ENCODE results near the gene C3orf18. TPM values are rescaled to one million over a fixed set of nuclear protein-coding genes. Genes with fewer than 3 reads are reported as not detected.

The C3orf18 gene
- total RNA-seq = 10 to 100 TPM; 37.9 to 41.3 TPM

GRCh38 chr3:50567386-50568167, at the start of gene C3orf18:
C3orf18 (minus strand) TSS chr3:50567747; CDS start chr3:50565699, 2,048 bp downstream.
- TF ChIP-seq, protein P1, sequence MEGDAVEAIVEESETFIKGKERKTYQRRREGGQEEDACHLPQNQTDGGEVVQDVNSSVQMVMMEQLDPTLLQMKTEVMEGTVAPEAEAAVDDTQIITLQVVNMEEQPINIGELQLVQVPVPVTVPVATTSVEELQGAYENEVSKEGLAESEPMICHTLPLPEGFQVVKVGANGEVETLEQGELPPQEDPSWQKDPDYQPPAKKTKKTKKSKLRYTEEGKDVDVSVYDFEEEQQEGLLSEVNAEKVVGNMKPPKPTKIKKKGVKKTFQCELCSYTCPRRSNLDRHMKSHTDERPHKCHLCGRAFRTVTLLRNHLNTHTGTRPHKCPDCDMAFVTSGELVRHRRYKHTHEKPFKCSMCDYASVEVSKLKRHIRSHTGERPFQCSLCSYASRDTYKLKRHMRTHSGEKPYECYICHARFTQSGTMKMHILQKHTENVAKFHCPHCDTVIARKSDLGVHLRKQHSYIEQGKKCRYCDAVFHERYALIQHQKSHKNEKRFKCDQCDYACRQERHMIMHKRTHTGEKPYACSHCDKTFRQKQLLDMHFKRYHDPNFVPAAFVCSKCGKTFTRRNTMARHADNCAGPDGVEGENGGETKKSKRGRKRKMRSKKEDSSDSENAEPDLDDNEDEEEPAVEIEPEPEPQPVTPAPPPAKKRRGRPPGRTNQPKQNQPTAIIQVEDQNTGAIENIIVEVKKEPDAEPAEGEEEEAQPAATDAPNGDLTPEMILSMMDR (IDR thresholded peaks at IDR 0.05) = no peak
- ChIA-PET POLR2A (interaction anchor here (0.7 to 18.9 kb wide), 10 partner anchors 8 to 268 kb away, joined by 3 to 2276 read pairs (median 8); partner anchors contain the start of genes CISH, HYAL3, MAPKAPK3 and NAA80), CTCF (interaction anchor here (1.2 to 14.6 kb wide), 6 partner anchors 22 to 220 kb away, joined by 3 to 769 read pairs (median 19); partner anchors contain the start of genes CISH and MAPKAPK3)
- ATAC-seq (peak; percentile 73), DNase-seq (peak; percentile 98)
- Mint-ChIP-seq H3K4me1 (ENCODE audit: low read depth) (peaks cover 45% of the 10 kb centered on the region), H3K4me3 (peak within 1 kb of the TSS; percentile 91), H3K36me3 (ENCODE audit: low read depth) (peaks cover 48% of the 10 kb centered on the region), H3K27ac (peak within 1 kb of the TSS; percentile 98), H3K9me3 (no peaks in the 10 kb centered on the region), H3K27me3 (no peaks in the 10 kb centered on the region)
- intact Hi-C loops (cut with micrococcal nuclease) = no loop called here

DNA sequence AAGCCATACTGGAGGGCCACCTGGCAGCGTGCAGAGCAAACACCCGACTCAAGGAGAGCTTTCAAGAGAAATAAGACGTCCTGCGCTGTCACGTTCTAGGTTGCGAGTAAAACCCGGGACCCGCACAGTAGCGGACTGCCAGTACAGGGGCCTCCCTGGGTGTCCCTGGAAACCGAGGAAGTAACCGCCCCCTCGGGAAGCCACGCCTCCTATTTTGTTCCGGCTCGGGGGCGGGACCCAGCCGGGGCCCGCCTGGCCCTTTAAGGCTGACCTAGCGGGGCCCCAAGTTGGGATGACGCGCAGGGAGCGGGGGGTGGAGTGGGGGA, 49.2 kb upstream of the C3orf18 start:
- Mint-ChIP-seq H3K27me3 (no peaks in the 10 kb centered on the region), H3K4me1 (ENCODE audit: low read depth) (peaks cover 44% of the 10 kb centered on the region), H3K9me3 (no peaks in the 10 kb centered on the region), H3K4me3 (peak overlapping the region; percentile 94), H3K27ac (peak overlapping the region; percentile 94), H3K36me3 (ENCODE audit: low read depth) (peaks cover 83% of the 10 kb centered on the region)
- ChIA-PET POLR2A (interaction anchor here (1.2 to 25.6 kb wide), 10 partner anchors 10 to 768 kb away, joined by 3 to 2276 read pairs (median 14); partner anchors contain the start of genes C3orf18, DOCK3, HEMK1 and MANF), CTCF (interaction anchor here (0.8 to 25.1 kb wide), 29 partner anchors 9 to 794 kb away, joined by 3 to 769 read pairs (median 6); partner anchors contain the start of genes C3orf18, DOCK3 and HEMK1)
- intact Hi-C loops (cut with micrococcal nuclease) = loop anchor here (5.0 kb wide), 2 partner anchors 36 to 771 kb away; partner anchors contain the start of gene MANF
- DNase-seq (peak; percentile 98), ATAC-seq (peak; percentile 63)
- TF ChIP-seq, protein P1 (IDR thresholded peaks at IDR 0.05) = no peak

GRCh38 chr3:50616003-50616769, 48.6 kb upstream of the C3orf18 start:
- H3K36me3 Mint-ChIP-seq (ENCODE audit: low read depth) = peaks cover 87% of the 10 kb centered on the region
- POLR2A ChIA-PET = interaction anchor here (0.7 to 25.6 kb wide), 11 partner anchors 11 to 769 kb away, joined by 3 to 2276 read pairs (median 10); partner anchors contain the start of genes C3orf18, DOCK3, HEMK1 and MANF
- peaks cover 42% of the 10 kb centered on the region for H3K4me1 Mint-ChIP-seq (ENCODE audit: low read depth)
- H3K4me3 Mint-ChIP-seq = peak overlapping the region; percentile 94
- H3K27me3 Mint-ChIP-seq = no peaks in the 10 kb centered on the region
- CTCF ChIA-PET = interaction anchor here (0.6 to 25.1 kb wide), 37 partner anchors 10 to 795 kb away, joined by 3 to 769 read pairs (median 5); partner anchors contain the start of genes C3orf18, DOCK3 and HEMK1
- H3K9me3 Mint-ChIP-seq = no peaks in the 10 kb centered on the region
- H3K27ac Mint-ChIP-seq = peak overlapping the region; percentile 94
- TF ChIP-seq, protein P1 (IDR thresholded peaks at IDR 0.05) = peak; percentile 96
- ATAC-seq (peak; percentile 35), DNase-seq (peak; percentile 91)
- intact Hi-C loops (cut with micrococcal nuclease) = loop anchor here (5.0 kb wide), 2 partner anchors 36 to 771 kb away; partner anchors contain the start of gene MANF

GRCh38 chr3:50615190-50615589, 47.6 kb upstream of the C3orf18 start:
- H3K36me3 Mint-ChIP-seq (ENCODE audit: low read depth) = peaks cover 87% of the 10 kb centered on the region
- POLR2A ChIA-PET = interaction anchor here (1.0 to 25.6 kb wide), 8 partner anchors 9 to 770 kb away, joined by 4 to 2276 read pairs (median 24); partner anchors contain the start of genes C3orf18, DOCK3, HEMK1 and MANF
- ATAC-seq (no peak), DNase-seq (no peak)
- intact Hi-C loops (cut with micrococcal nuclease) = loop anchor here (5.0 kb wide), 2 partner anchors 37 to 772 kb away; partner anchors contain the start of gene MANF
- H3K9me3 Mint-ChIP-seq = no peaks in the 10 kb centered on the region
- TF ChIP-seq, protein P1 (IDR thresholded peaks at IDR 0.05) = no peak
- peak overlapping the region; percentile 94 for H3K4me3 Mint-ChIP-seq
- peak overlapping the region; percentile 94 for H3K27ac Mint-ChIP-seq
- CTCF ChIA-PET = interaction anchor here (0.8 to 25.1 kb wide), 22 partner anchors 10 to 773 kb away, joined by 3 to 769 read pairs (median 14); partner anchors contain the start of genes C3orf18, DOCK3 and HEMK1
- H3K27me3 Mint-ChIP-seq = no peaks in the 10 kb centered on the region
- H3K4me1 Mint-ChIP-seq (ENCODE audit: low read depth) = peaks cover 32% of the 10 kb centered on the region

Measured in activated CD8-positive, alpha-beta T cell treated with anti-CD3 and anti-CD28 coated beads for 36 hours (primary cell).